Measurements from ENCODE around the gene TM4SF18. TPM values are rescaled to one million over a fixed set of nuclear protein-coding genes. Genes with fewer than 3 reads are reported as not detected.

TM4SF18 gene
- polyA plus RNA-seq, 2 donors, result 0.53 to 1.2 TPM

DNA sequence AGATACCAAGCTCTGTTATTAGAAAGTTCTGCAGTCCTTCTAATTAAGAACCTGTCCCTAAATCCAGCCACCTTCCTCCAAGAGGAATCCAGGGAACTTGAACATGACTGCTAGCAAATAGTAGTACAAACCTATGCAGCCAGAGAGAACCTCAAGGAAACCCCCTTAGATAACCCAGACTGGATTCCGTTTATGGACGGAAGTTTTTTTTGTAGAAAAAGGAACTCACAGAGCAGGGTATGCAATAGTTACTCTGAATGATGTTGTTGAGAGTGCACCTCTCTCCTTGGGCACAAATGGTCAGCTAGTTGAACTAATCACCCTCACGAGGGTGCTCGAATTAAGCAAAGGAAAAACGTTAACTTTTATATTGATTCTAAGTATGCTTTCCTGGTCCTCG, 40.8 kb downstream of the TM4SF18 start:
- Histone ChIP-seq H3K27me3 (ENCODE audit: control insufficient read depth in 1 of 2, insufficient read depth in 2 of 2, low read length in 2 of 2) (no peaks in the 10 kb centered on the region), H3K4me1 (ENCODE audit: control insufficient read depth in 2 of 2, insufficient read depth in 2 of 2, low read length in 1 of 2) (no peaks in the 10 kb centered on the region), H3K4me3 (ENCODE audit: low read depth in 1 of 2, low read length in 2 of 2) (no peak overlapping the region), H3K27ac (ENCODE audit: low read depth in 2 of 2, low read length in 1 of 2) (no peak overlapping the region), H3K9me3 (ENCODE audit: control insufficient read depth in 2 of 2, insufficient read depth in 1 of 2, low read depth in 1 of 2, low read length in 1 of 2) (peaks cover 0 to 3% of the 10 kb centered on the region in 2 donors), H3K36me3 (ENCODE audit: control insufficient read depth in 2 of 2, insufficient read depth in 2 of 2, low read length in 1 of 2) (no peaks in the 10 kb centered on the region)
- WGBS, 2 donors, result 77 to 89% methylated on average over 6 of the region's 6 CpGs

DNA sequence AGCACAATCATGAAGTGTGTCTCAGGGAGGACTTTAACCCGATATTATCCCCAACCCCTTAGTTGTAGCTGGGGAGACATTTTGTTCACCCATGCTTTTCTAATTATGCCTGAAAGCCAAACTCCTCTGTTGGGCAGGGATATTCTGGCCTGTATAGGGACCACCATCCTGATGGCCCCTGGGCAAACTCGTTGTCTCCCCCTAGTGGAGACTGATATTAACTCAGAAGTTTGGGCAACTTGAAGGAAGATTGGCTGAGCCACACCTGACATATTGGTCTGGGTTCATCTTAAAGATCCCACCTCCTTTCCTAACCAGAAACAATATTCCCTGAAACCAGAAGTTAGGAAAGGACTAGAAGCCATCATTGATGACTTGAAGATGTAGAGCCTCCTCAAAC, 42.3 kb downstream of the TM4SF18 start:
- Histone ChIP-seq H3K27me3 (ENCODE audit: control insufficient read depth in 1 of 2, insufficient read depth in 2 of 2, low read length in 2 of 2) (no peaks in the 10 kb centered on the region), H3K4me3 (ENCODE audit: low read depth in 1 of 2, low read length in 2 of 2) (no peak overlapping the region), H3K9me3 (ENCODE audit: control insufficient read depth in 2 of 2, insufficient read depth in 1 of 2, low read depth in 1 of 2, low read length in 1 of 2) (peaks cover 0 to 3% of the 10 kb centered on the region in 2 donors), H3K36me3 (ENCODE audit: control insufficient read depth in 2 of 2, insufficient read depth in 2 of 2, low read length in 1 of 2) (no peaks in the 10 kb centered on the region), H3K4me1 (ENCODE audit: control insufficient read depth in 2 of 2, insufficient read depth in 2 of 2, low read length in 1 of 2) (no peaks in the 10 kb centered on the region), H3K27ac (ENCODE audit: low read depth in 2 of 2, low read length in 1 of 2) (no peak overlapping the region)
- WGBS, 2 donors, result 68 to 69% methylated on average over 2 of the region's 2 CpGs

DNA sequence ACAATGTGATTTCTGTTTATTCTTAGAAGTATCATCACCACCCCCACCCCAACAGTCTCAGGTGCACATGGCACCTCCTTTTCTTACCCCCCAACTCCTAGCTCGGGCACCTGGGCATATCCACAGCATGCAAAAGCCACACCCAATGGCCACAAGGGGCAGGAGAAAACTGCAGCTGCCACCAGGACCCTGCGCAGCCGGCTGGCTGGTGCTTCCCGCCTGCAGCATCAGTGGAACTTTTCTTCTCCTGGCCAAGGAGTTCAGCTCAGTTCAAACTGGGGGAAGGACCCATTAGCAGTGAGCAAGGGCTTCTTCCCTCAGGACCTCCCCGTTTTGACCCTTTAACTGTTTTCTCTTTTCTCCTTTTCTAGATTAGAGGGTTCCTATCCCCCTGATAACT, 44.8 kb downstream of the TM4SF18 start:
- Histone ChIP-seq H3K9me3 (ENCODE audit: control insufficient read depth in 2 of 2, insufficient read depth in 1 of 2, low read depth in 1 of 2, low read length in 1 of 2) (no peaks in the 10 kb centered on the region), H3K4me1 (ENCODE audit: control insufficient read depth in 2 of 2, insufficient read depth in 2 of 2, low read length in 1 of 2) (no peaks in the 10 kb centered on the region), H3K27me3 (ENCODE audit: control insufficient read depth in 1 of 2, insufficient read depth in 2 of 2, low read length in 2 of 2) (no peaks in the 10 kb centered on the region), H3K27ac (ENCODE audit: low read depth in 2 of 2, low read length in 1 of 2) (no peak overlapping the region), H3K36me3 (ENCODE audit: control insufficient read depth in 2 of 2, insufficient read depth in 2 of 2, low read length in 1 of 2) (no peaks in the 10 kb centered on the region), H3K4me3 (ENCODE audit: low read depth in 1 of 2, low read length in 2 of 2) (no peak overlapping the region)
- WGBS, 2 donors, result 84 to 91% methylated on average over 5 of the region's 5 CpGs

DNA sequence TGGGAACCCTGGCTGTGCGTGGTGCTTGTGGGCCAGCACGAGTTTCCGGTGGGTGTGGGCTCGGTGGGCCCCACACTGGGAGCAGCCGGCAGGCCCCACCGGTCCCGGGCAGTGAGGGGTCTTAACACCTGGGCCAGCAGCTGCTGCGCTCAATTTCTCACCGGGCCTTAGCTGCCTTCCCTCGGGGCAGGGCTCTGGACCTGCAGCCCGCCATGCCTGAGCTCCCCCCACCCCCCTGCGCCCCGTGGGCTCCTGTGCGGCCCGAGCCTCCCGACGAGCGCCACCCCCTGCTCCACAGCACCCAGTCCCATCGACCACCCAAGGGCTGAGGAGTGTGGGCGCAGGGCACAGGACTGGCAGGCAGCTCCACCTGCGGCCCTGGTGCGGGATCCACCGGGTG, 49.4 kb downstream of the TM4SF18 start:
- no peaks in the 10 kb centered on the region for H3K9me3 ChIP-seq (ENCODE audit: control insufficient read depth in 2 of 2, insufficient read depth in 1 of 2, low read depth in 1 of 2, low read length in 1 of 2)

DNA sequence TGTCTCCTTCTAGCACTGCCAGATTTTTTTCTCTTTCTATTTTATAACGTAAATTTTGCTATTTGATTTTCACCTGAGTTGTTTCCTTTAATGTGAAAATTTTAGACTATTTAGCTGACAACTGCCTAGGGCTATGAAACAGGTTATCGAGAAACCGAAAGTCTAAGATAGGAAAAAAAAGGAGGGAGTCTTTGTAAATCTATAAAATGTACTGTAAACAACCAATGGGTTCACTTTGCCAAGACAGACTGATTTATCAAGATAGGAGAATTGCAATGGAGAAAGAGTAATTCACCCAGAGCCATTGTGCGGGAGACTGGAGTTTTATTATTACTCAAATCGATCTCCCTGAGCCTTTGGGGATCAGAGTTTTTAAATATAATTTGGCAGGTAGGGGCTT, 50.0 kb downstream of the TM4SF18 start:
- Histone ChIP-seq H3K36me3 (ENCODE audit: control insufficient read depth in 2 of 2, insufficient read depth in 2 of 2, low read length in 1 of 2) (no peaks in the 10 kb centered on the region), H3K27ac (ENCODE audit: low read depth in 2 of 2, low read length in 1 of 2) (no peak overlapping the region), H3K27me3 (ENCODE audit: control insufficient read depth in 1 of 2, insufficient read depth in 2 of 2, low read length in 2 of 2) (no peaks in the 10 kb centered on the region), H3K9me3 (ENCODE audit: control insufficient read depth in 2 of 2, insufficient read depth in 1 of 2, low read depth in 1 of 2, low read length in 1 of 2) (no peaks in the 10 kb centered on the region), H3K4me1 (ENCODE audit: control insufficient read depth in 2 of 2, insufficient read depth in 2 of 2, low read length in 1 of 2) (no peaks in the 10 kb centered on the region), H3K4me3 (ENCODE audit: low read depth in 1 of 2, low read length in 2 of 2) (no peak overlapping the region)
- 57 to 65% methylated on average over 5 of the region's 5 CpGs for WGBS, 2 donors

More for the DNA sequence above, 49.4 kb downstream of the TM4SF18 start:
- no peaks in the 10 kb centered on the region for H3K36me3 ChIP-seq (ENCODE audit: control insufficient read depth in 2 of 2, insufficient read depth in 2 of 2, low read length in 1 of 2)
- no peak overlapping the region for H3K27ac ChIP-seq (ENCODE audit: low read depth in 2 of 2, low read length in 1 of 2)
- no peaks in the 10 kb centered on the region for H3K4me1 ChIP-seq (ENCODE audit: control insufficient read depth in 2 of 2, insufficient read depth in 2 of 2, low read length in 1 of 2)
- no peak overlapping the region for H3K4me3 ChIP-seq (ENCODE audit: low read depth in 1 of 2, low read length in 2 of 2)
- no peaks in the 10 kb centered on the region for H3K27me3 ChIP-seq (ENCODE audit: control insufficient read depth in 1 of 2, insufficient read depth in 2 of 2, low read length in 2 of 2)
- 93 to 97% methylated on average over 23 of the region's 23 CpGs for WGBS, 2 donors

DNA sequence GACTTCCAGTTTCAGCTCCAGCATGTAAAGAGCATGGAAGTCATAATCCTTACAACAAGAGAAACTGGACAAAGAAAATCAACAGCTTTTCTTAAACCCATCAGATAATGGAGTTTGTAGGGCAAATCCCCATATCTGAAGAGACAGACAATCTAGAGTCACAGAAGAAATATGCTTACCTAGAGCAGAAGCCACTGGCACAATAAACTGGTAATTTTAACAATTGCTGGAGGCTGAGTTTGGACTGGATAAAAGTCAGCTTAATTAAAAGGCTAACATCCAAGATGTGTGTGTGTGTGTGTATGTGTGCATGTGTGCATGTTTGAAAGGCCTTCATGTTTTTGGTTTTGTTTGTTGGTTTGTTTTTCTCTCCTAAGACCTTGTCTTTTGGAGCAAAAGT, 50.6 kb downstream of the TM4SF18 start:
- Histone ChIP-seq H3K4me3 (ENCODE audit: low read depth in 1 of 2, low read length in 2 of 2) (no peak overlapping the region), H3K36me3 (ENCODE audit: control insufficient read depth in 2 of 2, insufficient read depth in 2 of 2, low read length in 1 of 2) (no peaks in the 10 kb centered on the region), H3K4me1 (ENCODE audit: control insufficient read depth in 2 of 2, insufficient read depth in 2 of 2, low read length in 1 of 2) (no peaks in the 10 kb centered on the region), H3K27ac (ENCODE audit: low read depth in 2 of 2, low read length in 1 of 2) (no peak overlapping the region), H3K27me3 (ENCODE audit: control insufficient read depth in 1 of 2, insufficient read depth in 2 of 2, low read length in 2 of 2) (no peaks in the 10 kb centered on the region), H3K9me3 (ENCODE audit: control insufficient read depth in 2 of 2, insufficient read depth in 1 of 2, low read depth in 1 of 2, low read length in 1 of 2) (no peaks in the 10 kb centered on the region)

DNA sequence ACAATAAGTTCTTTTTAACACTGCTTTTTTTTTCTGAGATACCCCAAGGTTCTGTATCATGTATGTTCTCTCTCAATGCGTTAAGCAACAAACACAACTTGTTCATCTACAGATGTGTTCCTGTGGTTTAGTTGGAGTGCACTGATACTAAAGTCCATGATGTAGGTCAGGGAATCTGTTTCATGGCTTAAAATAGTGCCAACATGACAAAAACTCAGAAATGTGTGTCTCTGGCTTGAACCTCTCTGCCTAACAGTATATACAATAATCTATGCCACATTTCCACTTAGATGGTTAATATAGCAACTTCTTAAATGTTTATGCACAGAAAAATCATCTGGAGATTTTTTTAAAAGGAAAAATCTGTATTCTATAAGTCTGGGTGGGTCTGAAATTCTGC, 51.1 kb downstream of the TM4SF18 start:
- no peak overlapping the region for H3K4me3 ChIP-seq (ENCODE audit: low read depth in 1 of 2, low read length in 2 of 2)
- H3K36me3 ChIP-seq (ENCODE audit: control insufficient read depth in 2 of 2, insufficient read depth in 2 of 2, low read length in 1 of 2), result no peaks in the 10 kb centered on the region
- 96 to 99% methylated on average over 1 of the region's 1 CpG for WGBS, 2 donors
- no peak overlapping the region for H3K27ac ChIP-seq (ENCODE audit: low read depth in 2 of 2, low read length in 1 of 2)
- no peaks in the 10 kb centered on the region for H3K27me3 ChIP-seq (ENCODE audit: control insufficient read depth in 1 of 2, insufficient read depth in 2 of 2, low read length in 2 of 2)
- H3K9me3 ChIP-seq (ENCODE audit: control insufficient read depth in 2 of 2, insufficient read depth in 1 of 2, low read depth in 1 of 2, low read length in 1 of 2), result no peaks in the 10 kb centered on the region
- no peaks in the 10 kb centered on the region for H3K4me1 ChIP-seq (ENCODE audit: control insufficient read depth in 2 of 2, insufficient read depth in 2 of 2, low read length in 1 of 2)

DNA sequence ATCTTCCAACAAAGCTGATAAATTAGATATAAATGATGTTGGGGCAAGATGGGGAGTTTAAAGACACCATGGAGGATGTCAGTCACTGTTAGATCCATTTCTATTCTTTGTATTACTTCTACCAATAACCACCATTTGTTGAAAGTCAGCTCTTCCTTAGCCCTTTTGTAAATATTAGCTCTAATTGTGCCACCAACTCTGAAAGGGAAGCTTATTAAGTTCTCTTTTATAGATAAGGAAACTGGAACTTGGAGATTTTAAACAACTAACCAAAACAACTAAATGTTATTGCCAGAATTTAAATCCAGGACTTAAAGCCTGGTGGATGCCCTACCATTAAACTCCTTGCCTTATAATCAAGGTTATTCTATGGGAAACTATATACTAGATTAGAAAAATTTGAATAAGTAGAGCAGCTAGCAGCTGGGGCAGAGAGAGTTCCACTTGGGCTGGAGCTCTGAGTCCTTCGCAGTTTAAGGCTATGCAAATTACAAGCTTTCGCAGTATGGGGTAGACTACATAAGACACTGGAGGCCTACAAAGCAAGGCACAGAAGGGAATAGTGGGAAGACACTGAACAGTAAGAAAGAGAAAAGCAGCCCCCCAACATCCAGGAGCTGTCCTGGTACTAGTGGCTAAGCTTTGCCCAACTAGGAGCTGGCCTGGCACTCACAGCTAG, 52.6 kb downstream of the TM4SF18 start:
- 93 to 96% methylated on average over 2 of the region's 2 CpGs for WGBS, 2 donors
- no peak overlapping the region for H3K4me3 ChIP-seq (ENCODE audit: low read depth in 1 of 2, low read length in 2 of 2)
- no peaks in the 10 kb centered on the region for H3K27me3 ChIP-seq (ENCODE audit: control insufficient read depth in 1 of 2, insufficient read depth in 2 of 2, low read length in 2 of 2)
- no peaks in the 10 kb centered on the region for H3K9me3 ChIP-seq (ENCODE audit: control insufficient read depth in 2 of 2, insufficient read depth in 1 of 2, low read depth in 1 of 2, low read length in 1 of 2)
- no peak overlapping the region for H3K27ac ChIP-seq (ENCODE audit: low read depth in 2 of 2, low read length in 1 of 2)
- H3K4me1 ChIP-seq (ENCODE audit: control insufficient read depth in 2 of 2, insufficient read depth in 2 of 2, low read length in 1 of 2), result no peaks in the 10 kb centered on the region
- no peaks in the 10 kb centered on the region for H3K36me3 ChIP-seq (ENCODE audit: control insufficient read depth in 2 of 2, insufficient read depth in 2 of 2, low read length in 1 of 2)

DNA sequence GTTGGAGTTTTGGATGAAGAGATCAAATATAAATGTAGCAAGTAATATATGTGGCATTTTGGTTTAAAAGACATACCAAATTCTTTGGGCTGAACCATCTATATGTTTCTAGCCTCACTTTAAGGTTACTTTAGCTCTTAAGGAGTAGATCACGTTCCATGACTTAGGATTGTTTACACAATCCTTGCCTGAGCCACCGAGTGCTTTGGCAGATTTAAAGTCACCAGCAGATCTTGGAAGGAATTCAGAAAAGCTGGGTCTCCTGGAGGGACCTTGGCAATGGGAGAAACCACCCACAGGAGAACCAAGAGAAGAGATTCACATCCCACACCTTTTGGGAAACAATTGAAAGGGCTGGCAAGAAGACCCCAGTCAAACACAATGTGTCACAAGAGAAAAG, 54.5 kb downstream of the TM4SF18 start:
- Histone ChIP-seq H3K36me3 (ENCODE audit: control insufficient read depth in 2 of 2, insufficient read depth in 2 of 2, low read length in 1 of 2) (no peaks in the 10 kb centered on the region), H3K27me3 (ENCODE audit: control insufficient read depth in 1 of 2, insufficient read depth in 2 of 2, low read length in 2 of 2) (no peaks in the 10 kb centered on the region), H3K27ac (ENCODE audit: low read depth in 2 of 2, low read length in 1 of 2) (no peak overlapping the region), H3K4me3 (ENCODE audit: low read depth in 1 of 2, low read length in 2 of 2) (no peak overlapping the region), H3K9me3 (ENCODE audit: control insufficient read depth in 2 of 2, insufficient read depth in 1 of 2, low read depth in 1 of 2, low read length in 1 of 2) (no peaks in the 10 kb centered on the region), H3K4me1 (ENCODE audit: control insufficient read depth in 2 of 2, insufficient read depth in 2 of 2, low read length in 1 of 2) (no peaks in the 10 kb centered on the region)
- 43 to 56% methylated on average over 2 of the region's 2 CpGs for WGBS, 2 donors

DNA sequence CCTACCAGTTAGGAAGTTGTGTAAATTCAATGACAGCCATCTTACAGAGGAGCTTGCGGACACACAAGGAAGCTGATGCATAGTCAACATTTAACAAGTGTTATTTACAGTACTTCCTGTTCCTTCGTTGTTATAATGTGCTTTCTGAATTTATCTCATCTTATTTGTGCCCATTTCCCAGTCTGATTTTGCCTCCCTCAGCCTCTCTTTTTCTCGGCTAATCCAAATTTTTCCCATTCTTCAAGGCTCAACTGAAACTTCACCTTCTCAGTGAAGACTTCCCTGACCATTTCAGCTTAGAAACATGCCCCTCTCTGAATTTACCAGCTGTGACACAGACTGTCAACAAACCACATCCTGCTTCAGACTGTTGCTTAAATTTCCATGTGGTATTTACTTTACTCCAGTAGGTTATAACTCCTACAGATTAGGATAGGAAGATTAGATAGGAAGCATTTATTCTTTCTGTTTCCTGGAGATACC, 56.1 kb downstream of the TM4SF18 start:
- H3K27ac ChIP-seq (ENCODE audit: low read depth in 2 of 2, low read length in 1 of 2), result no peak overlapping the region

More for the DNA sequence above, 56.1 kb downstream of the TM4SF18 start:
- no peaks in the 10 kb centered on the region for H3K27me3 ChIP-seq (ENCODE audit: control insufficient read depth in 1 of 2, insufficient read depth in 2 of 2, low read length in 2 of 2)
- H3K4me3 ChIP-seq (ENCODE audit: low read depth in 1 of 2, low read length in 2 of 2), result no peak overlapping the region
- no peaks in the 10 kb centered on the region for H3K36me3 ChIP-seq (ENCODE audit: control insufficient read depth in 2 of 2, insufficient read depth in 2 of 2, low read length in 1 of 2)
- no peaks in the 10 kb centered on the region for H3K9me3 ChIP-seq (ENCODE audit: control insufficient read depth in 2 of 2, insufficient read depth in 1 of 2, low read depth in 1 of 2, low read length in 1 of 2)
- H3K4me1 ChIP-seq (ENCODE audit: control insufficient read depth in 2 of 2, insufficient read depth in 2 of 2, low read length in 1 of 2), result no peaks in the 10 kb centered on the region
- 60 to 71% methylated on average over 3 of the region's 3 CpGs for WGBS, 2 donors

All from esophagus (tissue), 2 donors.